GM12878 (cell line): ENCODE results near the gene APOBEC3B. TPM values are rescaled to one million over a fixed set of nuclear protein-coding genes. Genes with fewer than 3 reads are reported as not detected.
"Not testable (repeated sequence)": the region's sequence is repeated elsewhere in the genome, so short reads cannot be mapped to it uniquely, and the experiment has no call there.

Experiments used
- ATAC-seq: fragments of 200-7000 bp; cut with Tn5 transposase; 3 replicates; pipeline ENCODE4 v1.9.1; 2020; ENCODE audit warnings: mild to moderate bottlenecking, moderate library complexity
- BruUV-seq: library from RNA; stranded (reverse); fragments of 400-500 nt; replicated peaks from 2 replicates; lab custom pipeline; 2021; lab: Mats Ljungman, UMichigan
- CTCF ChIA-PET: fragments of 300-600 bp; sonication (Branson Sonifier 250); formaldehyde crosslinking; extraction: SDS; loops from one replicate; lab custom pipeline; 2021; ENCODE audit warnings: inconsistent platforms; lab: Yijun Ruan, JAX
- POLR2A ChIA-PET: fragments of 350-600 bp; formaldehyde crosslinking; extraction: SDS; loops from one replicate; lab custom pipeline; 2021; ENCODE audit warnings: inconsistent platforms; lab: Charles Lee
- RAD21 ChIA-PET: fragments of 300-600 bp; sonication (Branson Sonifier 250); formaldehyde crosslinking; loops from one replicate; lab custom pipeline; 2023; ENCODE audit warnings: antibody characterized with exemption; ENCODE audit not compliant: unreplicated experiment; lab: Charles Lee
- SMC1A ChIA-PET: fragments of 300-600 bp; sonication (Branson Sonifier 250); formaldehyde crosslinking; loops from one replicate; lab custom pipeline; 2023; ENCODE audit not compliant: unreplicated experiment, uncharacterized antibody; lab: Charles Lee
- DNase-seq: peaks from one replicate; pipeline ENCODE4 v3.0.0-alpha.2; 2011; ENCODE audit warnings: low read depth, low spot score
- FAIRE-seq: peaks from 3 replicates; lab custom pipeline; 2011; peaks lifted over from hg19 to GRCh38; lab: Jason Lieb, UNC
- H2AFZ ChIP-seq: 2 replicates; pipeline ENCODE4 v1.6.0; 2011; ENCODE audit warnings: low read depth, low read length, control low read depth; ENCODE audit not compliant: control insufficient read depth
- H3K27ac ChIP-seq: 2 replicates; pipeline ENCODE4 v1.5.1; 2011; ENCODE audit warnings: control low read depth; ENCODE audit not compliant: control insufficient read depth, insufficient read depth
- H3K27me3 ChIP-seq, 2 experiments: replicated peaks in 1 of 2; 2 replicates each; pipeline versions ENCODE4 v1.6.0 to v1.6.1; 2011; ENCODE audit warnings: low read length in 1 of 2; ENCODE audit not compliant: control insufficient read depth in 2 of 2, insufficient read depth in 2 of 2
- H3K36me3 ChIP-seq, 2 experiments: 2 replicates each; pipeline ENCODE4 v1.5.1; 2011; ENCODE audit warnings: low read length in 1 of 2; ENCODE audit not compliant: control insufficient read depth in 2 of 2, insufficient read depth in 2 of 2
- H3K4me1 ChIP-seq: 2 replicates; pipeline ENCODE4 v1.6.1; 2011; ENCODE audit warnings: mild to moderate bottlenecking, low read length, moderate library complexity, mixed read lengths; ENCODE audit not compliant: control insufficient read depth, insufficient read depth
- H3K4me2 ChIP-seq: 2 replicates; pipeline ENCODE4 v1.6.0; 2011; ENCODE audit warnings: control low read depth; ENCODE audit not compliant: control insufficient read depth, insufficient read depth
- H3K4me3 ChIP-seq: fragments of 200-600 bp; sonication (generic); 2 replicates; pipeline ENCODE4 v1.5.1; 2016
- H3K79me2 ChIP-seq: 2 replicates; pipeline ENCODE4 v1.6.0; 2011; ENCODE audit warnings: low read length; ENCODE audit not compliant: control insufficient read depth, insufficient read depth
- H3K9ac ChIP-seq: 2 replicates; pipeline ENCODE4 v1.8.0; 2011; ENCODE audit warnings: low read length, control low read depth, mixed read lengths; ENCODE audit not compliant: control insufficient read depth, insufficient read depth
- H3K9me3 ChIP-seq: replicated peaks from 3 replicates; pipeline ENCODE4 v1.5.1; 2011; ENCODE audit warnings: mild to moderate bottlenecking, low read length; ENCODE audit not compliant: control insufficient read depth, insufficient read depth
- H4K20me1 ChIP-seq: 2 replicates; pipeline ENCODE4 v1.6.0; 2011; ENCODE audit not compliant: control insufficient read depth, insufficient read depth
- CBX5 ChIP-seq: sonication (generic); IDR thresholded peaks from 2 replicates; pipeline ENCODE4 v1.6.1; 2016; ENCODE audit warnings: low read depth, moderate library complexity, mild to moderate bottlenecking, inconsistent platforms
- CEBPZ ChIP-seq: fragments of 150-350 bp; IDR thresholded peaks from 2 replicates; pipeline ENCODE4 v1.6.1; 2016; ENCODE audit warnings: low read depth, low read length
- POLR2AphosphoS2 ChIP-seq: IDR thresholded peaks from 2 replicates; pipeline ENCODE4 v1.6.1; 2011; ENCODE audit warnings: low read depth, mild to moderate bottlenecking, low read length, improper control_type of control experiment, moderate library complexity
- ZNF384 ChIP-seq: IDR thresholded peaks from 2 replicates; pipeline ENCODE4 v1.6.1; 2012; ENCODE audit warnings: low read depth, mild to moderate bottlenecking, low read length, improper control_type of control experiment, borderline replicate concordance
- WGBS: methylation state at CpG from one replicate; pipeline ENCODE4 v1.1.6; 2016; ENCODE audit warnings: low lambda C conversion rate; ENCODE audit not compliant: insufficient replicate concordance, insufficient coverage; ENCODE audit errors: missing lambda C conversion rate; 5-methylcytosine and 5-hydroxymethylcytosine counted together
- in situ Hi-C: fragments of 300-500 bp; cut with MboI; formaldehyde crosslinking; loops from 9 replicates; pipeline ENCODE4 v1.14.3; 2018; ENCODE audit warnings: mixed read lengths
- intact Hi-C: fragments of 100-400 bp; cut with micrococcal nuclease; formaldehyde crosslinking; loops from one replicate; pipeline ENCODE4 v1.14.2; 2022; ENCODE audit not compliant: unreplicated experiment
- polyA plus RNA-seq, 11 experiments: library from polyadenylated mRNA; depleted of rRNA in 4 of 11; unstranded in 6 of 11; stranded (reverse) in 5 of 11; fragments of >200 nt; fragmentation: Nextera tagmentation in 4 of 11; fragmentation: Illumina TruSeq in 1 of 11; extraction: Ambion mirVana in 4 of 11; extraction: Trizol in 1 of 11; gene quantifications; 1 replicate in 1 of 11; 2 replicates in 10 of 11; pipeline versions ENCODE4 v1.2.1 to v1.2.3, GENCODE V29; 2011 to 2016; ENCODE audit warnings: inconsistent platforms in 2 of 11, missing spikeins in 2 of 11, low read depth in 1 of 11
- total RNA-seq, 4 experiments: library from RNA; depleted of rRNA in 3 of 4; stranded (reverse); fragments of >200 nt in 3 of 4; fragmentation: Illumina TruSeq in 1 of 4; extraction: Trizol in 1 of 4; gene quantifications; 2 replicates each; pipeline versions ENCODE4 v1.2.1 to v1.2.3, GENCODE V29; 2013 to 2021
- TF ChIP-seq, protein P1 (sequence below): fragments of 450-650 bp; IDR thresholded peaks from 2 replicates; pipeline ENCODE4 v1.6.1; 2017; ENCODE audit warnings: mild to moderate bottlenecking, moderate library complexity

APOBEC3B gene
- total and polyA plus RNA-seq, 10 of the 15 experiments (the other 5 are each of a cell fraction or from before 2014, with no cell fraction given), result 2.4 to 75.1 (median 30.9) TPM

DNA sequence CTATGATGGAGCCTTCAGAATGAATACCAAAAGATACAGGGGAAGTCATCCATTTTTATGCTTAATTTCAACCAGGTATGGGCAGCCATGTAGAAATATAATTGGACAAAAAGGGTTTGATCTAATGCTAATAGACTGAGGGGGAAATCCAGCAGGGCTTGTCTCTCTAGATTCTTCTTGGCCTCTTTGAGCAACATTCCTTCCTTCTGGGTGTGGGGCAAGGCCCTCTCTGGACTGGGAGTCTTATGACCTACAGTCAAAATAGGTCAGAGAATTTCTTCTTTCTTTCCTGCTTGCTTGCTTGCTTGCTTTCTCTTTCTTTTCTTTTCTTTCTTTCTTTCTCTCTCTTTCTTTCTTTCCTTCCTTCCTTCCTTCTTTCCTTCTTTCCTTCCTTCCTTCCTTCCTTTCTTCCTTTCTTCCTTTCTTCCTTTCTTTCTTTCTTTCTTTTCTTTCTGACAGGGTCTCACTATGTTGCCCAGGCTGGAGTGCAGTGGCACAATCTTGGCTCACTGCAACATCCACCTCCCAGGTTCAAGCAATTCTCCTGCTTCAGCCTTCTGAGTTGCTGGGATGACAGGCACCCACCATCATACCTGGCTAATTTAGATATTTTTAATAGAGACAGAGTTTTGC lies 36.3 kb upstream of the APOBEC3B start:
- SMC1A ChIA-PET, ATAC-seq, H3K36me3 ChIP-seq, H3K27me3 ChIP-seq, FAIRE-seq, POLR2A ChIA-PET, H3K9ac ChIP-seq, DNase-seq, in situ Hi-C loops, H3K79me2 ChIP-seq, H3K9me3 ChIP-seq, RAD21 ChIA-PET, H2AFZ ChIP-seq, H3K4me2 ChIP-seq, BruUV-seq, CTCF ChIA-PET, H4K20me1 ChIP-seq, H3K27ac ChIP-seq, H3K4me3 ChIP-seq, intact Hi-C loops: not testable (repeated sequence)
- peaks cover 36% of the 10 kb centered on the region for H3K4me1 ChIP-seq

- intact Hi-C loops (no loop called here), in situ Hi-C loops (no loop called here)
- Histone ChIP-seq H3K79me2 (no peaks in the 10 kb centered on the region), H3K27me3 (no peaks in the 10 kb centered on the region), H2AFZ (no peak overlapping the region), H4K20me1 (no peaks in the 10 kb centered on the region), H3K9me3 (no peaks in the 10 kb centered on the region), H3K4me1 (peaks cover 28% of the 10 kb centered on the region), H3K4me2 (no peak overlapping the region), H3K27ac (no peak overlapping the region), H3K36me3 (no peaks in the 10 kb centered on the region), H3K9ac (no peak overlapping the region), H3K4me3 (no peak overlapping the region)
- DNase-seq (no peak), FAIRE-seq (no peak), ATAC-seq (no peak)
- POLR2A ChIA-PET, result interaction anchor here (0.8 kb wide), 1 partner anchor 127 kb away, joined by 3 read pairs; no protein-coding TSS in a partner anchor
- 85% methylated on average over 8 of the region's 8 CpGs for WGBS
- CTCF ChIA-PET, result interaction anchor here (1.7 kb wide), 1 partner anchor 77 kb away, joined by 8 read pairs; no protein-coding TSS in a partner anchor
- BruUV-seq, result no TSS peak
- RAD21 ChIA-PET, result no interaction called here
- SMC1A ChIA-PET, result no interaction called here
- TF ChIP-seq, protein P1, sequence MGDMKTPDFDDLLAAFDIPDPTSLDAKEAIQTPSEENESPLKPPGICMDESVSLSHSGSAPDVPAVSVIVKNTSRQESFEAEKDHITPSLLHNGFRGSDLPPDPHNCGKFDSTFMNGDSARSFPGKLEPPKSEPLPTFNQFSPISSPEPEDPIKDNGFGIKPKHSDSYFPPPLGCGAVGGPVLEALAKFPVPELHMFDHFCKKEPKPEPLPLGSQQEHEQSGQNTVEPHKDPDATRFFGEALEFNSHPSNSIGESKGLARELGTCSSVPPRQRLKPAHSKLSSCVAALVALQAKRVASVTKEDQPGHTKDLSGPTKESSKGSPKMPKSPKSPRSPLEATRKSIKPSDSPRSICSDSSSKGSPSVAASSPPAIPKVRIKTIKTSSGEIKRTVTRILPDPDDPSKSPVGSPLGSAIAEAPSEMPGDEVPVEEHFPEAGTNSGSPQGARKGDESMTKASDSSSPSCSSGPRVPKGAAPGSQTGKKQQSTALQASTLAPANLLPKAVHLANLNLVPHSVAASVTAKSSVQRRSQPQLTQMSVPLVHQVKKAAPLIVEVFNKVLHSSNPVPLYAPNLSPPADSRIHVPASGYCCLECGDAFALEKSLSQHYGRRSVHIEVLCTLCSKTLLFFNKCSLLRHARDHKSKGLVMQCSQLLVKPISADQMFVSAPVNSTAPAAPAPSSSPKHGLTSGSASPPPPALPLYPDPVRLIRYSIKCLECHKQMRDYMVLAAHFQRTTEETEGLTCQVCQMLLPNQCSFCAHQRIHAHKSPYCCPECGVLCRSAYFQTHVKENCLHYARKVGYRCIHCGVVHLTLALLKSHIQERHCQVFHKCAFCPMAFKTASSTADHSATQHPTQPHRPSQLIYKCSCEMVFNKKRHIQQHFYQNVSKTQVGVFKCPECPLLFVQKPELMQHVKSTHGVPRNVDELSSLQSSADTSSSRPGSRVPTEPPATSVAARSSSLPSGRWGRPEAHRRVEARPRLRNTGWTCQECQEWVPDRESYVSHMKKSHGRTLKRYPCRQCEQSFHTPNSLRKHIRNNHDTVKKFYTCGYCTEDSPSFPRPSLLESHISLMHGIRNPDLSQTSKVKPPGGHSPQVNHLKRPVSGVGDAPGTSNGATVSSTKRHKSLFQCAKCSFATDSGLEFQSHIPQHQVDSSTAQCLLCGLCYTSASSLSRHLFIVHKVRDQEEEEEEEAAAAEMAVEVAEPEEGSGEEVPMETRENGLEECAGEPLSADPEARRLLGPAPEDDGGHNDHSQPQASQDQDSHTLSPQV, result no peak
- TF ChIP-seq POLR2AphosphoS2 (no peak), ZNF384 (no peak), CEBPZ (no peak), CBX5 (no peak)
Measured at GRCh38 chr22:38946771-38947170, 35.4 kb upstream of the APOBEC3B start.
